ENCODE data around the gene ENGASE. TPM values are rescaled to one million over a fixed set of nuclear protein-coding genes. Genes with fewer than 3 reads are reported as not detected.

Gene ENGASE
- total RNA-seq, 2 experiments from 2014 or later: 41.3 to 41.8 TPM

DNA sequence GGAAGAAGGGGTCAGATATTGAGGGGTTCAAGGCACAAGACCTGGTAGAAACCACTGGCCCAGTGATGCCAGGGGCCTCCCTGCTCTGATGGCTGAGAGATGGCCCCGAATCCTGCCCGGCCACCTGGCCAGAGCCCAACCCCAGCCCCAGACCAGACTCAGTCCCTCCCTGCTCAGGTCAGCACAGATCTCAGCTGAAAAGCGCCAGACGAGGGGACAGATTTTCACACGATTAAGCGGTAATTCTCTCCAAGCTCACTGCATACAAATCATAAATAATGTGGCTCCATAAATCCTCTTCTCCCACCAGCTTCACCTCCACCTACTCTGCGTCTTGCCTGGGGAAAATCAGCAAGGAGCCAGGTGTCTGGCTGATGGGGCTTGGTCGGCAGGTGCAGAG, 57.1 kb downstream of the ENGASE start:
- DNase-seq: no peak
- ChIA-PET CTCF (no interaction called here), POLR2A (no interaction called here)
- Mint-ChIP-seq H3K27me3 (peaks cover 6% of the 10 kb centered on the region), H3K9me3 (no peaks in the 10 kb centered on the region), H3K27ac (no peak overlapping the region), H3K4me1 (ENCODE audit: low read depth) (no peaks in the 10 kb centered on the region), H3K4me3 (no peak overlapping the region), H3K36me3 (ENCODE audit: low read depth) (no peaks in the 10 kb centered on the region)
- no peak for ATAC-seq
- intact Hi-C loops (cut with micrococcal nuclease): no loop called here
- TF ChIP-seq, protein P1, sequence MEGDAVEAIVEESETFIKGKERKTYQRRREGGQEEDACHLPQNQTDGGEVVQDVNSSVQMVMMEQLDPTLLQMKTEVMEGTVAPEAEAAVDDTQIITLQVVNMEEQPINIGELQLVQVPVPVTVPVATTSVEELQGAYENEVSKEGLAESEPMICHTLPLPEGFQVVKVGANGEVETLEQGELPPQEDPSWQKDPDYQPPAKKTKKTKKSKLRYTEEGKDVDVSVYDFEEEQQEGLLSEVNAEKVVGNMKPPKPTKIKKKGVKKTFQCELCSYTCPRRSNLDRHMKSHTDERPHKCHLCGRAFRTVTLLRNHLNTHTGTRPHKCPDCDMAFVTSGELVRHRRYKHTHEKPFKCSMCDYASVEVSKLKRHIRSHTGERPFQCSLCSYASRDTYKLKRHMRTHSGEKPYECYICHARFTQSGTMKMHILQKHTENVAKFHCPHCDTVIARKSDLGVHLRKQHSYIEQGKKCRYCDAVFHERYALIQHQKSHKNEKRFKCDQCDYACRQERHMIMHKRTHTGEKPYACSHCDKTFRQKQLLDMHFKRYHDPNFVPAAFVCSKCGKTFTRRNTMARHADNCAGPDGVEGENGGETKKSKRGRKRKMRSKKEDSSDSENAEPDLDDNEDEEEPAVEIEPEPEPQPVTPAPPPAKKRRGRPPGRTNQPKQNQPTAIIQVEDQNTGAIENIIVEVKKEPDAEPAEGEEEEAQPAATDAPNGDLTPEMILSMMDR (IDR thresholded peaks at IDR 0.05): no peak

DNA sequence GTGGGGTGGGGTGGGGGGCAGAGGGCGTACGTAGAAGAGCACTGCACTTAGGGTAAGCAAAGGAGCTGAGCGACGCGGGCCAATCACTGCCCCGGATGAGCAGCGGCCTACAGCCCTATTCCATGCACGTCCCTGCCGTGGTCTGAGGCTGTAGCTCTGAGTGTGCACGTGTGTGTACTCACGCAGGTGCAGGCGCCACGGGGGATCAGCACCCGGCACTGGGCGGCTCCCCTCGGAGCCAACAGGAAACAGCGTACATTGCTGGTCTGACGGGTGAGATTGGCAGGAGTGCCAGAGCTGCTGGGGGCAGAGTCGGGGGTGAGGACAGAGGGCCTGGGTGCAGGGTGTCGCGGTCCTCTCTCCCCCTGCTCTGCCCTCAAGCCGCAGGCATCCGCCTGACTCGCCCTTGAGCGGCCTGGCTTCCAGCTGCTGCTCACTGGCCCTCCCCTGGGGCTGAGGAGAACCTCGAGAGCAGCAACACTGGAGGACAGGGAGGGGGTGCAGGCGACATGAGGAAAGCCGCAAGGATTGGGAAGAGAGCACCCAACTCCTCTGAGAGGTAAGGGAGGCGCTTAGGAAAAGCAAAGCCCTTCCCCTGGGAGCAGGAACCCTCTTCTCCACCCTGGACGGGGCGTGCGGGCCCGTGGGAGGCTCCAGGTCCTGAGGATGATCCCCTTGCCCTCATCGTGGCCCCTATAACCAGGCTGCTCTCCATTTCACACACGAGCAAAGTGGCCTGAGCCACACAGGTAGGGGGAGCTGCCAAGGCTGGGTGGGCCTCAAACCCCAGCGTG, 57.8 kb downstream of the ENGASE start:
- intact Hi-C loops (cut with micrococcal nuclease): no loop called here
- Mint-ChIP-seq H3K4me3 (no peak overlapping the region), H3K9me3 (no peaks in the 10 kb centered on the region), H3K27me3 (peaks cover 6% of the 10 kb centered on the region), H3K27ac (no peak overlapping the region), H3K36me3 (ENCODE audit: low read depth) (no peaks in the 10 kb centered on the region), H3K4me1 (ENCODE audit: low read depth) (no peaks in the 10 kb centered on the region)
- DNase-seq (no peak), ATAC-seq (no peak)
- ChIA-PET CTCF (no interaction called here), POLR2A (interaction anchor here (0.7 to 0.8 kb wide), 2 partner anchors 18 to 441 kb away, joined by 3 read pairs; no protein-coding TSS in a partner anchor)
- TF ChIP-seq, protein P1 (IDR thresholded peaks at IDR 0.05): no peak

DNA sequence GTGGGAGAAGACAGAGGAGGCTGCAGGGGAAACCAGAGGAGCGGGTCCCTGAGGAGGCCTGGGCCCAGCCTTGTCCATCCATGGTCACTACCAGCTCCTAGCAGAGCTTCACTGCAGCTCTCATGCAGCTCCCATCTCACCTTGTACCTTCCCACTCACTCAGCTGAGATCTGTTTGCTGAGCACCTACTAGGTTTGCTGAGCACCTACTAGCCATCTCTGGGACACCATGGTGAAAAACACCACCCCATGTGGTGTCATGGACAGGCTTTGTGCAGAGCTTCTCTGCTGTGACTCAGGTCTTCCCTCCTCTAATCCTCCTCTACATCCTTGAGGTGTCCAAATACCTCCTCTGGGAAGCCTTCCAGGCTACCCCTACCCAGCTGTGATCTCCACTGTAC, 58.6 kb downstream of the ENGASE start:
- ATAC-seq (no peak), DNase-seq (no peak)
- CTCF ChIA-PET: no interaction called here
- TF ChIP-seq, protein P1 (IDR thresholded peaks at IDR 0.05): no peak
- Mint-ChIP-seq H3K4me3 (no peak overlapping the region), H3K4me1 (ENCODE audit: low read depth) (no peaks in the 10 kb centered on the region), H3K9me3 (no peaks in the 10 kb centered on the region), H3K27ac (no peak overlapping the region), H3K36me3 (ENCODE audit: low read depth) (no peaks in the 10 kb centered on the region), H3K27me3 (peaks cover 10% of the 10 kb centered on the region)
- POLR2A ChIA-PET: interaction anchor here (0.7 to 0.8 kb wide), 2 partner anchors 19 to 440 kb away, joined by 3 read pairs; no protein-coding TSS in a partner anchor
- intact Hi-C loops (cut with micrococcal nuclease): no loop called here

DNA sequence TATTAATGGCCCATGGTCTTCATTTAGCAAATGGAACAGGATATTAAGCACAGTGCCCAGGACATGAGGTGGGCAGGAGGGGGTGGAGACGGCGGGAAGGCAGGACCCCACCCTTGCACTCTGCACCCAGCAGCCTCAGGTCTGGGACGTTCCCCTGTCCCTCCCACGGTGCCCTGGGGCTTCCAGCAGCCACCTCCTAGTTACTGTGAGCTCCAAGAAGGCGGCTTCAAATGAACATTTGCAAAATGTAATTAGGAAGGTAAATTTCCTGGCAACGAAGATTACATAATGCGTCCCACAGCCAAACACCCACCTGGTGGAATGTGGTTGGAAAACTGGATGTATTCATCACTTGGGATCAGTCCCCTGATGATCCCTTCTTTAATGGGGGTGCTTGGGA, 59.4 kb downstream of the ENGASE start:
- TF ChIP-seq, protein P1 (IDR thresholded peaks at IDR 0.05): no peak
- POLR2A ChIA-PET: no interaction called here
- peaks cover 13% of the 10 kb centered on the region for H3K27me3 Mint-ChIP-seq
- H3K4me3 Mint-ChIP-seq: no peak overlapping the region
- H3K36me3 Mint-ChIP-seq (ENCODE audit: low read depth): no peaks in the 10 kb centered on the region
- ATAC-seq (no peak), DNase-seq (no peak)
- H3K4me1 Mint-ChIP-seq (ENCODE audit: low read depth): no peaks in the 10 kb centered on the region
- no peak overlapping the region for H3K27ac Mint-ChIP-seq
- H3K9me3 Mint-ChIP-seq: no peaks in the 10 kb centered on the region
- intact Hi-C loops (cut with micrococcal nuclease): no loop called here
- CTCF ChIA-PET: no interaction called here

DNA sequence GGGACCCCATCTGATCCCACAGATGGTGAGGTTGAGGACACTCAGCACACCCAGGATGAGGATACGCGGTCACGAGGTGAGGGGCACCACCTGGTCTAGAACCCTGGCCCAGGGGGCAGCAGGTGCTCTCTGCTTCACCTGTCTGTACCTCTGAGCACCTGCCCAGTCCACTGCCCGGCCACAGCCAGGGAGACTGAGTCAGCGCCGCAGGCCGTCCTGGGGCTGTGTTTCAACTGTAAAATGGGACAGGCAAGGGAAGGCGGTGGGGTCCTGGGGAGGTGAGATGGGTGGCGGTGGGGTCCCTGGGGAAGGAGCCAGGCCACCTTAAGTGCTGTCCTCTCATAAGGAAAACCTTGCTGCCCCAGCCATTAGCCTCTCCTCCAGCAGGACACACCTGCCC, 60.4 kb downstream of the ENGASE start:
- intact Hi-C loops (cut with micrococcal nuclease): no loop called here
- DNase-seq: no peak
- CTCF ChIA-PET: no interaction called here
- POLR2A ChIA-PET: no interaction called here
- TF ChIP-seq, protein P1 (IDR thresholded peaks at IDR 0.05): no peak
- Mint-ChIP-seq H3K36me3 (ENCODE audit: low read depth) (no peaks in the 10 kb centered on the region), H3K9me3 (no peaks in the 10 kb centered on the region), H3K27ac (no peak overlapping the region), H3K4me3 (no peak overlapping the region), H3K27me3 (peaks cover 13% of the 10 kb centered on the region), H3K4me1 (ENCODE audit: low read depth) (no peaks in the 10 kb centered on the region)
- ATAC-seq: no peak

All from activated CD8-positive, alpha-beta T cell treated with anti-CD3 and anti-CD28 coated beads for 36 hours (primary cell).